ENCODE data around the gene ALDH9A1. TPM values are rescaled to one million over a fixed set of nuclear protein-coding genes. Genes with fewer than 3 reads are reported as not detected.

The ALDH9A1 gene
- total RNA-seq, 1 donor from 2014 or later, result 35.2 TPM

DNA sequence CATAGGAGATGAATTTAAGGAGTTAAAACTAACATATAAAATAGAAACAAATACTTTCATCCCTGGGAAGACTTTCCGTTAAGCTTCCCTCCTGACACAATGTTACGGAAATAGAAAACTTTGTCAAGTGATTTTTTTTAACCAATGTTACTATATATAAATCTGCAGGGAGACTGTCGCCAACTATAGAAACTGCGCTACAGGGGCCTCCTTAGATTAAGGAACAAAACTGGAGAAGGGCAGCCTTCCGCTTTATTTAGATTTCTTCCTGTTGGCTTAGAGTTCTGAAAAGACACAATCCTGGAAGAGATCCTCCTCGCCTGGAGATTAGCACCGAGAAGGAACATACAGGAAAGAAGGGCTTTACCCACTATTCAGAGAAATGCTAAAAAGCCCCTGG is 65.9 kb downstream of the ALDH9A1 start:
- Mint-ChIP-seq H3K9me3 (no peaks in the 10 kb centered on the region), H3K27me3 (ENCODE audit: low read depth) (no peaks in the 10 kb centered on the region), H3K36me3 (peaks cover 5% of the 10 kb centered on the region), H3K4me1 (peaks cover 32% of the 10 kb centered on the region), H3K27ac (no peak overlapping the region), H3K4me3 (no peak overlapping the region)
- DNase-seq (ENCODE audit: low spot score in 2 of 2, unreplicated experiment in 2 of 2), result no peak
- TF ChIP-seq, protein P1, sequence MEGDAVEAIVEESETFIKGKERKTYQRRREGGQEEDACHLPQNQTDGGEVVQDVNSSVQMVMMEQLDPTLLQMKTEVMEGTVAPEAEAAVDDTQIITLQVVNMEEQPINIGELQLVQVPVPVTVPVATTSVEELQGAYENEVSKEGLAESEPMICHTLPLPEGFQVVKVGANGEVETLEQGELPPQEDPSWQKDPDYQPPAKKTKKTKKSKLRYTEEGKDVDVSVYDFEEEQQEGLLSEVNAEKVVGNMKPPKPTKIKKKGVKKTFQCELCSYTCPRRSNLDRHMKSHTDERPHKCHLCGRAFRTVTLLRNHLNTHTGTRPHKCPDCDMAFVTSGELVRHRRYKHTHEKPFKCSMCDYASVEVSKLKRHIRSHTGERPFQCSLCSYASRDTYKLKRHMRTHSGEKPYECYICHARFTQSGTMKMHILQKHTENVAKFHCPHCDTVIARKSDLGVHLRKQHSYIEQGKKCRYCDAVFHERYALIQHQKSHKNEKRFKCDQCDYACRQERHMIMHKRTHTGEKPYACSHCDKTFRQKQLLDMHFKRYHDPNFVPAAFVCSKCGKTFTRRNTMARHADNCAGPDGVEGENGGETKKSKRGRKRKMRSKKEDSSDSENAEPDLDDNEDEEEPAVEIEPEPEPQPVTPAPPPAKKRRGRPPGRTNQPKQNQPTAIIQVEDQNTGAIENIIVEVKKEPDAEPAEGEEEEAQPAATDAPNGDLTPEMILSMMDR (IDR thresholded peaks at IDR 0.05; ENCODE audit: unreplicated experiment), result no peak

DNA sequence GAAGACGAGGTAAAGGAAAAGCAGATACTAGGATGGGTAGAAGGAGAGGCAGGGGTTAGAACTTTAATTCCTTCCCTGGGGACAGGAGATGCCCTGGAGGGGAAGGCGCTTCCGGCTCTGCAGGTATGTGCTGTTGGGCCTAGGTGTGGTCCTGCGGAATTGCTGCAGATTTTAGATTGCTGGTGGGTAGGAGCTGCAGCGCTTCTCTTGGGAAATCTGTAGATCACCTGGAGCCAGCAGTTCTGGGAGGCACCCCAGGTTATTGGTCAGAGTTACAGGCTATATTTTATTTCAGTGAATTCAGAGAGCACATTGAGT is 66.3 kb downstream of the ALDH9A1 start:
- TF ChIP-seq, protein P1 (IDR thresholded peaks at IDR 0.05; ENCODE audit: unreplicated experiment), result no peak
- Mint-ChIP-seq H3K9me3 (no peaks in the 10 kb centered on the region), H3K27me3 (ENCODE audit: low read depth) (no peaks in the 10 kb centered on the region), H3K4me1 (peaks cover 32% of the 10 kb centered on the region), H3K4me3 (no peak overlapping the region), H3K27ac (no peak overlapping the region), H3K36me3 (peaks cover 5% of the 10 kb centered on the region)
- DNase-seq (ENCODE audit: low spot score in 2 of 2, unreplicated experiment in 2 of 2), result no peak

DNA sequence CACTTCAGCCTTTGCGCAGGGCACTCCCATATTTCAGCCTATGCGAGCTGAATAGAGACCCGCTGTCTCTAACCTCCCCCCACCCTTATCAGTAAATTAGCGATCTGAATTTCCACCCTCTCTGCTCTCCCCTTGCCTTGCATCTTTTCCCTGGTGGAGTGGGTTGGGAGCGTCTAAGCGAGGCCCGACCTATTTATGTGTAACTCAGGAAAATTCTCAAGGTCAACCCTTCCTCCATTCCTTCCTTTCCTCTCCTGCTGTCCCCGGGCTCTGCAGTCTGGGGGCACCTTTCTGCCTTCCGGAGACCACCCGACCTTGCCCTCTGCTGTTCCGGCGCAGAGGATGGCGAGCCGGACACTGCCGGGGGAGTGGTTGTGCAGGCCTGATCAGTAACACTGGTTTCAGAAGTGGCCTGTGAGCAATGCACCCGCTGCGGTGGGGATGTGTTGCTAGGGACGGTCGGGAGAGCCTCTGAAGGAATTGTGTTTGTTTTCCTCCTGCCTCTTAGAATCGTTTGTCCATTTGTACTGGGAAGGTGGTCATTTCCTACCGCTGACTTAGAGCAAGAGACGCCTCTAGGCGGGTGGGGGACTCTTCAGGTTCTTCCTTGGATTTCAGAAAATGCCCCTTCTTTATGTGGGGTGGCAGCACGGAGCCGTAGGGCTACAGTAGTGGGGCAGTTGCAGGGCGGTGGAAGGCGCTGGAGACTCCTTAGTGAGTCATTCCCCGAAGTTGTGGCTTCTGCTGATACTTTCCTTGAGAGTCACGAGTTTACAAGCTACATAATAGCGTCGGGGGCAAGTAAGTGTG is 66.8 kb downstream of the ALDH9A1 start:
- TF ChIP-seq, protein P1 (IDR thresholded peaks at IDR 0.05; ENCODE audit: unreplicated experiment), result no peak
- H3K27me3 Mint-ChIP-seq (ENCODE audit: low read depth), result no peaks in the 10 kb centered on the region
- H3K36me3 Mint-ChIP-seq, result no peaks in the 10 kb centered on the region
- peaks cover 32% of the 10 kb centered on the region for H3K4me1 Mint-ChIP-seq
- no peak overlapping the region for H3K27ac Mint-ChIP-seq
- peak in 1 of 2 experiments; percentile 61 for DNase-seq (ENCODE audit: low spot score in 2 of 2, unreplicated experiment in 2 of 2)
- no peak overlapping the region for H3K4me3 Mint-ChIP-seq
- H3K9me3 Mint-ChIP-seq, result no peaks in the 10 kb centered on the region

DNA sequence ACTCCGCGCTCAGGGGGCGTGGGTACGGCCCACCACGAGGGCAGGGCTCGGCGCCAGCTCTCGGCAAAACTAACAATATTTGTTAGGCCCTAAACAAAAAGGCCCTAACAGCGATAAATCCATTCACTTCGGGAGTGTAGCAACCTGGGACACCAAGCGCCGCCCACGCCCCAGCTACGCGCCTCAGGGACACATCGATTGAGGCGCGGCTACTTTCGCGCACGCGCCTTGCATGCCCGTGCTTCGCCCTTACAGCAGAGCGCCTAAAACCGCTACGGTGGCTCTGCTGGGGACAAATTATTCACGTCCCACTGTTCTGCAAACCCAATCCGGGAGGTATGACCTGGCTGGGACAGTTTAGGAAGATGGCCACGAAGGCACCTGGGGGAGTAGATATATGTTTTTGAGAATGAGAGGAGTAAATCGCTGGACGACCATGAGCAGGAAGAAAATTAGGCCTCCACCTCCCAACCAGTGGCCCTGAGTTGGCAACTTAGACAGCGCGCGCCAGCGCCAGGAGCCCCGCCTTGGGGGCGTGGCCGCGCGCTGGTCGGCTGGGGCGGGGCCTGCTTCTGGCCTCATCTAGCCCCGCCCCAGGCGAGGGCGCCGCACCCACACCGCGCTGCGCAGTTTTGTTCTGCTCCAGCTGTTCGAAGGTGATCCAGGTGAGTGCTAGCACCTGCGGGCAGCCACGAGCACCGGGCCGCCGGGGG is 67.6 kb downstream of the ALDH9A1 start, which contains the start of gene MGST3:
Gene MGST3, plus strand, starts transcription at position 606 of the 713 bp plus-strand sequence. CDS start 18,614 bp downstream, outside the sequence.
- H3K4me1 Mint-ChIP-seq, result peaks cover 32% of the 10 kb centered on the region
- no peaks in the 10 kb centered on the region for H3K9me3 Mint-ChIP-seq
- H3K36me3 Mint-ChIP-seq, result no peaks in the 10 kb centered on the region
- peak; percentile 84 to 88 for DNase-seq (ENCODE audit: low spot score in 2 of 2, unreplicated experiment in 2 of 2)
- no peaks in the 10 kb centered on the region for H3K27me3 Mint-ChIP-seq (ENCODE audit: low read depth)
- TF ChIP-seq, protein P1 (IDR thresholded peaks at IDR 0.05; ENCODE audit: unreplicated experiment), result no peak
- no peak within 1 kb of the TSS for H3K4me3 Mint-ChIP-seq
- H3K27ac Mint-ChIP-seq, result no peak within 1 kb of the TSS

DNA sequence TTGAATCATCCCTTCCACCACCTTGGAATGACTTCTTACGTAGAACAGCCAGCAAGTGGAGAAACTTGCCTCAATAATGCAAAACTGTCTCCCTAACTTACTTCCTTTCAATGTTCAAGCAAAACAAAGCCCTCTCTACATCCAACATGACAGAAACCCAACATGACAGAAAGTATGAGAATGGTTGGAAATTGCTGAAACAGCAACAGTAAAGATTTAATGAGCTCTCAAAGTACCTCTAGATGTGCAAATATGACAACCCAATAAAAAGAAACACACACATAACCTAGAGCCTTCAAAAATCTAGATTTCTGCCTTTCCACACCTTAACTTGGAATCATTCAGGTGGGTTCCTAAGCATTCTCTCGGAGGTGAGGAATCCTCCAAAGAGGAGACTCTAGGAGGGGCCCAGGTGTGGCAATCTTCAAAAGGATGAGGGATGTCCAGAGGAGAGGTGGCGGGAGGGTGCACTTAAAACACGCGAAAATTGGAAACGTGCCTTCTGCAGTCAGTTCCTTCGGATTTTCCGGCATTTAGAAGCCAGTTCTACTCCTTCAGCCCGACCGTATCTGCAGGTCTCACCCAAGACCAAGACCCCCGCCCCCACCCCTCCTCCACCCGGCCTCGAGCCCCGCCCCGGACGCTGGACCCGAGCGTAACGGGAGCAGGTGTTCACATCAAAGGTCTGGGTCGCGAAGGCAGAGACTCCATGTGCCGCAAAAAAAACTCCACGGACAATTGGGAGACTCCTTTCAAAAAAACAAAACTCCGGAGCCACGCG is 68.3 kb downstream of the ALDH9A1 start:
- H3K27me3 Mint-ChIP-seq (ENCODE audit: low read depth), result no peaks in the 10 kb centered on the region
- peak in 1 of 2 experiments; percentile 21 for DNase-seq (ENCODE audit: low spot score in 2 of 2, unreplicated experiment in 2 of 2)

More for the DNA sequence above, 68.3 kb downstream of the ALDH9A1 start:
- no peaks in the 10 kb centered on the region for H3K9me3 Mint-ChIP-seq
- H3K4me3 Mint-ChIP-seq, result no peak overlapping the region
- no peaks in the 10 kb centered on the region for H3K36me3 Mint-ChIP-seq
- TF ChIP-seq, protein P1 (IDR thresholded peaks at IDR 0.05; ENCODE audit: unreplicated experiment), result no peak
- peaks cover 32% of the 10 kb centered on the region for H3K4me1 Mint-ChIP-seq
- H3K27ac Mint-ChIP-seq, result no peak overlapping the region

All from mesothelial cell of epicardium (in vitro differentiated cells).